Measurements from ENCODE around the gene EPB41L4A. TPM values are rescaled to one million over a fixed set of nuclear protein-coding genes. Genes with fewer than 3 reads are reported as not detected.

The EPB41L4A gene
- total RNA-seq, 1 donor, result 0.72 TPM

DNA sequence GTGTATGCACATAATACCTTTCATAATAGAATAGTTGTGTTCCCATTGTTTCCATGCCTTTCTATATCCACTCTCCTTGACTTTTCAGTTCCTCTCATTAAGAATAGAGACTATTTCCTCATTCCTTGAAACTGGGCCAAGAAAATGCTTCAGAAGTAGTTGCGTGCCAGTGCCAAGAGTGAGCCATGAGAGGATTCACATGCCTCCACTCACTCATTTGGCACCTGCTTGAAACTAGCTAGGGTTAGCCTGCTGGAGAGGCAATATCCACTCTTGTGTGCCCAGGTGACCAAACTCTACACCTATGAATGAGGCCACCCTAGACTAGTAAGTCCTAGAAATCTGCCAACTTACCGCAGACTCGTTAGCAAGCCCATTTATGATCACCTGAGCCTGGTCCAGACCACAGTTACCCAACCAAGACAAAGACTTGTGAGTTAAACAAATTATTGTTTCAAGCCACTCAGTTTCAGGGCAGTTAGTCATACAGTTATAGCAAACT, 276.3 kb downstream of the EPB41L4A start:
- Histone ChIP-seq H3K4me2 (ENCODE audit: insufficient read depth, low read length) (no peak overlapping the region), H3K9me3 (ENCODE audit: low read depth, low read length) (no peaks in the 10 kb centered on the region), H4K20me1 (ENCODE audit: insufficient read depth, low read length) (no peaks in the 10 kb centered on the region), H3K79me2 (ENCODE audit: insufficient read depth, low read length) (no peaks in the 10 kb centered on the region), H2AFZ (ENCODE audit: low read length) (no peak overlapping the region), H3K27ac (ENCODE audit: low read depth, low read length) (no peak overlapping the region), H3K4me3 (ENCODE audit: insufficient read depth, low read length) (no peak overlapping the region), H3K36me3 (ENCODE audit: insufficient read depth, low read length) (no peaks in the 10 kb centered on the region), H3K27me3 (ENCODE audit: insufficient read depth, low read length) (no peaks in the 10 kb centered on the region), H3K4me1 (ENCODE audit: insufficient read depth, low read length) (peaks cover 25% of the 10 kb centered on the region)
- TF ChIP-seq, protein P1, sequence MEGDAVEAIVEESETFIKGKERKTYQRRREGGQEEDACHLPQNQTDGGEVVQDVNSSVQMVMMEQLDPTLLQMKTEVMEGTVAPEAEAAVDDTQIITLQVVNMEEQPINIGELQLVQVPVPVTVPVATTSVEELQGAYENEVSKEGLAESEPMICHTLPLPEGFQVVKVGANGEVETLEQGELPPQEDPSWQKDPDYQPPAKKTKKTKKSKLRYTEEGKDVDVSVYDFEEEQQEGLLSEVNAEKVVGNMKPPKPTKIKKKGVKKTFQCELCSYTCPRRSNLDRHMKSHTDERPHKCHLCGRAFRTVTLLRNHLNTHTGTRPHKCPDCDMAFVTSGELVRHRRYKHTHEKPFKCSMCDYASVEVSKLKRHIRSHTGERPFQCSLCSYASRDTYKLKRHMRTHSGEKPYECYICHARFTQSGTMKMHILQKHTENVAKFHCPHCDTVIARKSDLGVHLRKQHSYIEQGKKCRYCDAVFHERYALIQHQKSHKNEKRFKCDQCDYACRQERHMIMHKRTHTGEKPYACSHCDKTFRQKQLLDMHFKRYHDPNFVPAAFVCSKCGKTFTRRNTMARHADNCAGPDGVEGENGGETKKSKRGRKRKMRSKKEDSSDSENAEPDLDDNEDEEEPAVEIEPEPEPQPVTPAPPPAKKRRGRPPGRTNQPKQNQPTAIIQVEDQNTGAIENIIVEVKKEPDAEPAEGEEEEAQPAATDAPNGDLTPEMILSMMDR (IDR thresholded peaks at IDR 0.05; ENCODE audit: extremely low read depth, low read depth, low read length), result no peak
- no peak for DNase-seq (ENCODE audit: insufficient read length, low spot score, missing footprints)

DNA sequence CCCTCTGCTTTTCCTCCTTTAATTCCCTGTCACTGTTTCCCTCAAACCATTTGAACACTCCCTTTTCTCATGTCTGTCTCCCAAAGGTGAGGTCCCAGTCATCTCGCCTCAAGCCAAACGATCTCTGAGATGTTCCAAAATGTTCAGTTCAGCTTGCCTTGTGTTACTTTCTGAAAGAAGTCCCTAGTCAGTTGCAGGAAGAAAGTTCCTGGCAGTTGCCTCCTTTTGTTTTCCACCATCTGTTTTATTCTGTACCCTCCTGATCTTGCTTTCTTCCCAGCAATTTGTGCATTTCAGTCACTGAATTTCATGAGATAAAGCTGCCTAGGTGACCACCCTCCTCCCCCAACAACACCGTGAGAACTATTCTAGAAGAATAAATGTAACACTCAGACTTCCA, 277.5 kb downstream of the EPB41L4A start:
- H3K4me2 ChIP-seq (ENCODE audit: insufficient read depth, low read length), result no peak overlapping the region
- no peaks in the 10 kb centered on the region for H3K36me3 ChIP-seq (ENCODE audit: insufficient read depth, low read length)
- no peaks in the 10 kb centered on the region for H3K27me3 ChIP-seq (ENCODE audit: insufficient read depth, low read length)
- H3K79me2 ChIP-seq (ENCODE audit: insufficient read depth, low read length), result no peaks in the 10 kb centered on the region
- TF ChIP-seq, protein P1 (IDR thresholded peaks at IDR 0.05; ENCODE audit: extremely low read depth, low read depth, low read length), result no peak
- DNase-seq (ENCODE audit: insufficient read length, low spot score, missing footprints), result no peak
- no peak overlapping the region for H3K4me3 ChIP-seq (ENCODE audit: insufficient read depth, low read length)
- H3K27ac ChIP-seq (ENCODE audit: low read depth, low read length), result no peak overlapping the region
- no peaks in the 10 kb centered on the region for H4K20me1 ChIP-seq (ENCODE audit: insufficient read depth, low read length)
- H3K4me1 ChIP-seq (ENCODE audit: insufficient read depth, low read length), result peaks cover 21% of the 10 kb centered on the region
- no peak overlapping the region for H2AFZ ChIP-seq (ENCODE audit: low read length)
- no peaks in the 10 kb centered on the region for H3K9me3 ChIP-seq (ENCODE audit: low read depth, low read length)

DNA sequence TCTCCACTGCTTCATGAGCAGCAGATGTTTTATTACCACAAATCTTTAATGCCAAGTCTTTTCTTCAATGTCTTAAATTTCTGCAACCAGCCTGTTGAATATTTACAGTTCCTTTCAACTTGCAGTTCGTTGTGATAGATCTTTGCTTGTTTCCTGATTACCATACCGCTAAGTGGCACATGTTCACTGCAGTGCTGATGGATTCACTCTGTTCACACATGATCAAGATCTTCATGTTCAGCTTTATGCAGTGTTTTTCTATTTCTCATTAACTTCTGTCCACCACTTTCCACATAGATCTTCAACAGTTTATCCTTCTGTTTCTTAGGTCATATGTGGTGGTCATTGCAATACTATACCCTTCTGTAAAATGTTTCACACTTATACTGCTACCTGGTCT, 280.6 kb downstream of the EPB41L4A start:
- H4K20me1 ChIP-seq (ENCODE audit: insufficient read depth, low read length), result no peaks in the 10 kb centered on the region
- H3K79me2 ChIP-seq (ENCODE audit: insufficient read depth, low read length), result no peaks in the 10 kb centered on the region
- H3K4me3 ChIP-seq (ENCODE audit: insufficient read depth, low read length), result no peak overlapping the region
- no peak overlapping the region for H3K4me2 ChIP-seq (ENCODE audit: insufficient read depth, low read length)
- H3K36me3 ChIP-seq (ENCODE audit: insufficient read depth, low read length), result no peaks in the 10 kb centered on the region
- no peaks in the 10 kb centered on the region for H3K9me3 ChIP-seq (ENCODE audit: low read depth, low read length)
- TF ChIP-seq, protein P1 (IDR thresholded peaks at IDR 0.05; ENCODE audit: extremely low read depth, low read depth, low read length), result no peak
- no peak for DNase-seq (ENCODE audit: insufficient read length, low spot score, missing footprints)
- H3K27ac ChIP-seq (ENCODE audit: low read depth, low read length), result no peak overlapping the region
- no peaks in the 10 kb centered on the region for H3K27me3 ChIP-seq (ENCODE audit: insufficient read depth, low read length)
- H3K4me1 ChIP-seq (ENCODE audit: insufficient read depth, low read length), result peaks cover 8% of the 10 kb centered on the region
- no peak overlapping the region for H2AFZ ChIP-seq (ENCODE audit: low read length)

DNA sequence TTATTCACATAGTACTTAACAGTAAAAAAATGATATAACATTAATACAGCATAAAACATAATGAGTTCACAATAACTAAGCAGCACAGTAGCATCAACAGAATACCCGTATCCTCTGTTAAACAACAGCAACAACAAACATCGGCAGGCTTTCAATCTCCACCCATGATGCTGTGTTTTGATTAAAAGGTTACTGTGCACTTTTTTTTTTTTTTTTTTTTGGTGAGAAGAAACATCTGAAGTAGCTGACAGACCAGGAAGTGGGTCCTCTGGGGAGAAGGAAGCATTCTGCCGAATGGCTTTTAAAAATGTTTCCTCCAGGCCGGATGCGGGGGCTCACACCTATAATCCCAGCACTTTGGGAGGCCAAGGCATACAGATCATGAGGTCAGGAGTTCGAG, 282.3 kb downstream of the EPB41L4A start:
- DNase-seq (ENCODE audit: insufficient read length, low spot score, missing footprints), result no peak
- Histone ChIP-seq H3K36me3 (ENCODE audit: insufficient read depth, low read length) (no peaks in the 10 kb centered on the region), H2AFZ (ENCODE audit: low read length) (no peak overlapping the region), H3K9me3 (ENCODE audit: low read depth, low read length) (no peaks in the 10 kb centered on the region), H3K79me2 (ENCODE audit: insufficient read depth, low read length) (no peaks in the 10 kb centered on the region), H3K4me1 (ENCODE audit: insufficient read depth, low read length) (no peaks in the 10 kb centered on the region), H4K20me1 (ENCODE audit: insufficient read depth, low read length) (no peaks in the 10 kb centered on the region), H3K4me2 (ENCODE audit: insufficient read depth, low read length) (no peak overlapping the region), H3K27ac (ENCODE audit: low read depth, low read length) (no peak overlapping the region), H3K4me3 (ENCODE audit: insufficient read depth, low read length) (no peak overlapping the region), H3K27me3 (ENCODE audit: insufficient read depth, low read length) (no peaks in the 10 kb centered on the region)
- TF ChIP-seq, protein P1 (IDR thresholded peaks at IDR 0.05; ENCODE audit: extremely low read depth, low read depth, low read length), result no peak
